ENCODE results near the gene MSRB3. TPM values are rescaled to one million over a fixed set of nuclear protein-coding genes. Genes with fewer than 3 reads are reported as not detected.

Gene MSRB3
- total RNA-seq, 1 experiment from 2014 or later: 0.55 TPM

- Histone ChIP-seq H3F3A (ENCODE audit: insufficient read depth, low read depth) (no peaks in the 10 kb centered on the region), H3K4me2 (no peak overlapping the region), H3K27me3 (ENCODE audit: insufficient read depth, low read depth) (no peaks in the 10 kb centered on the region), H3K4me3 (no peak overlapping the region), H3K9me3 (ENCODE audit: insufficient read depth, low read depth) (no peaks in the 10 kb centered on the region), H4K20me1 (ENCODE audit: insufficient read depth) (no peaks in the 10 kb centered on the region), H3K36me3 (ENCODE audit: low read depth) (no peaks in the 10 kb centered on the region), H3K9me2 (ENCODE audit: insufficient read depth) (peaks cover 11% of the 10 kb centered on the region; the same call in 1 of the 2 replicates), H3K79me2 (ENCODE audit: low read depth) (no peaks in the 10 kb centered on the region), H2AFZ (no peak overlapping the region), H3K4me1 (replicated peaks; ENCODE audit: insufficient read depth) (no peaks in the 10 kb centered on the region), H3K27ac (no peak overlapping the region)
- no peak for DNase-seq
- TF ChIP-seq EZH2 (IDR thresholded peaks at IDR 0.05; ENCODE audit: low read depth) (no peak), CTCF (conservative IDR thresholded peaks at IDR 0.05) (no peak)
- intact Hi-C loops (cut with micrococcal nuclease; ENCODE audit: unreplicated experiment): no loop called here
- ChIA-PET CTCF (no interaction called here), POLR2A (ENCODE audit: unreplicated experiment) (no interaction called here)
- BruUV-seq (replicated peaks): no TSS peak
Measured at GRCh38 chr12:65501935-65502334, 223.5 kb downstream of the MSRB3 start.

DNA sequence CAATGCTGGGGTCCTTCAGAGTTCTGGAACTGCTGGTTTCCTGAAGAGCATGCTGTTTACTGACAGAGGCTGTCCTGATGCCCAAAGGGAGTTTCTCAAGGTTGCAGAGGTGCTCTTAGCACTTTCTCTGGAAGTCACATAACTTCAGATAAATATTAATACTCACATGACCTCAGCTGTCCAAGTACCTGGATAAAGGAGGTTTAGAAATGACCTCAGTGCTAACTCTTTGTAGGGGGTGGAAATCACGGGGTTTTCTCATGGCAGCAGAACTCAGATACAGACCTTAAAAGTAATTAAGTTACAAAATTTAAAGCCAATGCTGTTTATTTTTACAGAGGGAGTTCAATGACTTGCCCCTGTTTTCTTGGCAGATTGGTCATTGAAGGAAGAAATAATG lies 225.9 kb downstream of the MSRB3 start:
- Histone ChIP-seq H3K9me2 (ENCODE audit: insufficient read depth) (peaks cover 11% of the 10 kb centered on the region; the same call in 1 of the 2 replicates), H3K36me3 (ENCODE audit: low read depth) (no peaks in the 10 kb centered on the region), H3K79me2 (ENCODE audit: low read depth) (no peaks in the 10 kb centered on the region), H3K27ac (no peak overlapping the region), H3K4me3 (no peak overlapping the region), H4K20me1 (ENCODE audit: insufficient read depth) (no peaks in the 10 kb centered on the region), H3K4me2 (no peak overlapping the region), H3K27me3 (ENCODE audit: insufficient read depth, low read depth) (no peaks in the 10 kb centered on the region), H3K4me1 (replicated peaks; ENCODE audit: insufficient read depth) (no peaks in the 10 kb centered on the region), H3K9me3 (ENCODE audit: insufficient read depth, low read depth) (no peaks in the 10 kb centered on the region), H3F3A (ENCODE audit: insufficient read depth, low read depth) (no peaks in the 10 kb centered on the region), H2AFZ (no peak overlapping the region)
- intact Hi-C loops (cut with micrococcal nuclease; ENCODE audit: unreplicated experiment): no loop called here
- ChIA-PET CTCF (no interaction called here), POLR2A (ENCODE audit: unreplicated experiment) (no interaction called here)
- DNase-seq: no peak
- no TSS peak for BruUV-seq (replicated peaks)
- TF ChIP-seq CTCF (conservative IDR thresholded peaks at IDR 0.05): no peak
- TF ChIP-seq EZH2 (IDR thresholded peaks at IDR 0.05; ENCODE audit: low read depth): no peak

DNA sequence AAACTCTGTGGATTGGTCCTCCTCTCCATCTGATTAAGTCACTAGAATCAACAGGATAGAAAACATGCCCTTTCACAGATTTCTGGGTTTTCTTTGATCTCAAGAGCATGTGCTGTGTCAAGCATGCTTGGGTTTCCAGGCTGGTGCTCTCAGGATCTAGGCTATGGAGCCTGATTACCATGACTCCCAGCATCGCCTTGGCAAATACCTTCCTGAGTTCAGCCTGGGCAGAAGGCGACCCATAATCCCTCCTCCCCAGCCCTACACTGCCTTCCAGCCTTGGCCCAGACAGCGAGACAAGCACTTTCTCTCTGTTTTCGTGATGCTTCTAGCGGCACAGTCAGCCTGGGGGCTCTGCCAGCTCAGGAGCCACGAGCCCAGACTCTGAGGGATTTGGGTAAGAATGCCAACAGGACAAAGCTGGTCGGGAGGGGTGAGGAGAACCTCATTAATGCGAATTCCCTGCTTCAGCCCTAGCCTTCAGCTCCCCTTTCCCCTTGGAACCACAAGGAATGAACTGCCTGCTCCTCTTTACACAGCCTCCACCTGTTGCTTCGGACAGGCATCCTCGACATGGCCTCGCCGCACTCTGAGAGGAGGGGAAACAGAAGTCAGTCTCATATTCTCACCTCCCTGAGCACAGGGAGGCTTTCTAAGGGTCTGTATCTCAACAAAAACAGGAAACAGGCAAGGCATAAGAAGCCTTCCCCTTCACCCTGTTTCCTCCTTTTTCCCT lies 227.1 kb downstream of the MSRB3 start:
- Histone ChIP-seq H3K9me3 (ENCODE audit: insufficient read depth, low read depth) (no peaks in the 10 kb centered on the region), H3K4me2 (no peak overlapping the region), H3K27me3 (ENCODE audit: insufficient read depth, low read depth) (no peaks in the 10 kb centered on the region), H2AFZ (no peak overlapping the region), H3K4me3 (no peak overlapping the region), H3K36me3 (ENCODE audit: low read depth) (no peaks in the 10 kb centered on the region), H3K79me2 (ENCODE audit: low read depth) (no peaks in the 10 kb centered on the region), H3K9me2 (ENCODE audit: insufficient read depth) (peaks cover 11% of the 10 kb centered on the region; the same call in 1 of the 2 replicates), H3F3A (ENCODE audit: insufficient read depth, low read depth) (no peaks in the 10 kb centered on the region), H3K27ac (no peak overlapping the region), H4K20me1 (ENCODE audit: insufficient read depth) (no peaks in the 10 kb centered on the region), H3K4me1 (replicated peaks; ENCODE audit: insufficient read depth) (no peaks in the 10 kb centered on the region)
- ChIA-PET POLR2A (ENCODE audit: unreplicated experiment) (no interaction called here), CTCF (no interaction called here)
- no peak for DNase-seq
- intact Hi-C loops (cut with micrococcal nuclease; ENCODE audit: unreplicated experiment): no loop called here
- no peak for TF ChIP-seq CTCF (conservative IDR thresholded peaks at IDR 0.05)
- TF ChIP-seq EZH2 (IDR thresholded peaks at IDR 0.05; ENCODE audit: low read depth): no peak
- BruUV-seq (replicated peaks): no TSS peak
